GM23338 (cell line): ENCODE measurements around the gene MSL1. TPM values are rescaled to one million over a fixed set of nuclear protein-coding genes. Genes with fewer than 3 reads are reported as not detected.
A peak's percentile ranks its signal among the peaks of the same experiment; 100 is the strongest.

Source experiments
- ATAC-seq: fragments of 200-7000 bp; cut with Tn5 transposase; 3 replicates; pipeline ENCODE4 v1.9.1; 2020
- DNase-seq: peaks from one replicate; pipeline ENCODE4 v3.0.0-alpha.2; 2015; ENCODE audit warnings: low spot score
- H2AFZ ChIP-seq: fragments of 200-600 bp; sonication (generic); 2 replicates; pipeline ENCODE4 v1.8.0; 2016; ENCODE audit warnings: antibody characterized with exemption, mild to moderate bottlenecking, moderate library complexity
- H3F3A ChIP-seq: fragments of 200-600 bp; sonication (generic); replicated peaks from 2 replicates; pipeline ENCODE4 v1.8.0; 2017; ENCODE audit warnings: antibody characterized with exemption, mixed run types, low read depth
- H3K27ac ChIP-seq: fragments of 200-600 bp; sonication (generic); 2 replicates; pipeline ENCODE4 v1.6.1; 2016; ENCODE audit warnings: low read depth
- H3K27me3 ChIP-seq: fragments of 200-600 bp; sonication (generic); 2 replicates; pipeline ENCODE4 v1.8.0; 2016; ENCODE audit warnings: mild to moderate bottlenecking, mixed run types, moderate library complexity; ENCODE audit not compliant: insufficient read depth
- H3K36me3 ChIP-seq: fragments of 200-600 bp; sonication (generic); 2 replicates; pipeline ENCODE4 v1.8.0; 2016; ENCODE audit warnings: mild to moderate bottlenecking; ENCODE audit not compliant: insufficient read depth
- H3K4me1 ChIP-seq: fragments of 200-600 bp; sonication (generic); 2 replicates; pipeline ENCODE4 v1.8.0; 2016; ENCODE audit warnings: mild to moderate bottlenecking, moderate library complexity; ENCODE audit not compliant: insufficient read depth
- H3K4me2 ChIP-seq: fragments of 200-600 bp; sonication (generic); 2 replicates; pipeline ENCODE4 v1.7.1; 2017; ENCODE audit warnings: mixed run types
- H3K4me3 ChIP-seq: fragments of 200-600 bp; sonication (generic); 2 replicates; pipeline ENCODE4 v1.6.1; 2016; ENCODE audit warnings: mixed run types
- H3K79me2 ChIP-seq: fragments of 200-600 bp; sonication (generic); replicated peaks from 2 replicates; pipeline ENCODE4 v1.8.0; 2017; ENCODE audit warnings: mild to moderate bottlenecking; ENCODE audit not compliant: insufficient read depth
- H3K9me2 ChIP-seq: fragments of 200-600 bp; sonication (generic); 2 replicates; pipeline ENCODE4 v1.8.0; 2017; ENCODE audit not compliant: insufficient read depth
- H4K20me1 ChIP-seq: fragments of 200-600 bp; sonication (generic); replicated peaks from 2 replicates; pipeline ENCODE4 v1.8.0; 2017; ENCODE audit warnings: mild to moderate bottlenecking; ENCODE audit not compliant: insufficient read depth
- H3K27ac Mint-ChIP-seq: 2 replicates; pipeline ENCODE4 v1.8.0; 2020; ENCODE audit warnings: inconsistent platforms, mild to moderate bottlenecking, moderate library complexity, mixed read lengths
- H3K27me3 Mint-ChIP-seq: 3 replicates; pipeline ENCODE4 v1.8.0; 2022; ENCODE audit warnings: low read depth, mild to moderate bottlenecking, moderate library complexity, mixed read lengths, inconsistent platforms; ENCODE audit not compliant: insufficient read depth, poor library complexity
- H3K36me3 Mint-ChIP-seq: 3 replicates; pipeline ENCODE4 v1.8.0; 2021; ENCODE audit warnings: low read depth, mild to moderate bottlenecking, inconsistent platforms, moderate library complexity, mixed read lengths
- H3K4me1 Mint-ChIP-seq: 3 replicates; pipeline ENCODE4 v1.8.0; 2020; ENCODE audit warnings: mild to moderate bottlenecking, inconsistent platforms, mixed read lengths
- H3K4me3 Mint-ChIP-seq: 3 replicates; pipeline ENCODE4 v1.8.0; 2021; ENCODE audit warnings: moderate library complexity, mild to moderate bottlenecking, inconsistent platforms, mixed read lengths
- H3K9me3 Mint-ChIP-seq: 3 replicates; pipeline ENCODE4 v1.8.0; 2020; ENCODE audit warnings: moderate library complexity, mild to moderate bottlenecking, inconsistent platforms, mixed read lengths
- CREB1 ChIP-seq: fragments of 250-450 bp; sonication (Bioruptor Pico); IDR thresholded peaks from 2 replicates; pipeline ENCODE4 v1.5.0; 2020; ENCODE audit warnings: low read depth, mild to moderate bottlenecking, moderate library complexity
- CTCF ChIP-seq, 2 experiments: fragments of 200-600 bp in 1 of 2; sonication (generic) in 1 of 2; conservative IDR thresholded peaks; 2 replicates each; pipeline versions ENCODE4 v1.5.1 to v1.6.1; 2016 to 2017; ENCODE audit warnings: antibody characterized with exemption in 2 of 2, low read depth in 2 of 2, mild to moderate bottlenecking in 2 of 2, moderate library complexity in 1 of 2
- ETS1 ChIP-seq: IDR thresholded peaks from 2 replicates; pipeline ENCODE4 v1.6.1; 2016; ENCODE audit warnings: antibody characterized with exemption
- EZH2 ChIP-seq: fragments of 200-600 bp; sonication (generic); IDR thresholded peaks from one replicate; pipeline ENCODE4 v1.8.0; 2017; ENCODE audit warnings: antibody characterized with exemption, mild to moderate bottlenecking, low read depth; ENCODE audit not compliant: unreplicated experiment
- EZH2phosphoT487 ChIP-seq: fragments of 200-600 bp; sonication (generic); IDR thresholded peaks from one replicate; pipeline ENCODE4 v1.8.1; 2018; ENCODE audit warnings: antibody characterized with exemption; ENCODE audit not compliant: unreplicated experiment
- JUNB ChIP-seq: IDR thresholded peaks from one replicate; pipeline ENCODE4 v1.6.1; 2016; ENCODE audit warnings: antibody characterized with exemption; ENCODE audit not compliant: unreplicated experiment
- NANOG ChIP-seq: IDR thresholded peaks from 2 replicates; pipeline ENCODE4 v1.6.1; 2016; ENCODE audit warnings: antibody characterized with exemption, borderline replicate concordance
- POLR2AphosphoS5 ChIP-seq: IDR thresholded peaks from 2 replicates; pipeline ENCODE4 v1.6.1; 2016; ENCODE audit warnings: antibody characterized with exemption, low read depth
- REST ChIP-seq: IDR thresholded peaks from one replicate; pipeline ENCODE4 v1.6.1; 2018; ENCODE audit warnings: antibody characterized with exemption; ENCODE audit not compliant: unreplicated experiment
- STAT1 ChIP-seq: IDR thresholded peaks from one replicate; pipeline ENCODE4 v1.6.1; 2016; ENCODE audit warnings: antibody characterized with exemption; ENCODE audit not compliant: unreplicated experiment
- ZNF114 ChIP-seq: fragments of 250-450 bp; sonication (Bioruptor Pico); IDR thresholded peaks from 2 replicates; pipeline ENCODE4 v1.5.0; 2020; ENCODE audit warnings: mild to moderate bottlenecking, moderate library complexity
- ZNF331 ChIP-seq: fragments of 250-450 bp; sonication (Bioruptor Pico); IDR thresholded peaks from 2 replicates; pipeline ENCODE4 v1.5.0; 2020; ENCODE audit warnings: low read depth, mild to moderate bottlenecking, moderate library complexity
- ZNF462 ChIP-seq: fragments of 250-450 bp; sonication (Bioruptor Pico); IDR thresholded peaks from 2 replicates; pipeline ENCODE4 v1.5.0; 2020; ENCODE audit warnings: mild to moderate bottlenecking, moderate library complexity
- polyA plus RNA-seq: library from polyadenylated mRNA; unstranded; fragments of >200 nt; fragmentation: Nextera tagmentation; extraction: Ambion mirVana; gene quantifications from 2 replicates; pipeline ENCODE4 v1.2.1, GENCODE V29; 2016
- total RNA-seq: library from RNA; depleted of rRNA; stranded (reverse); fragments of >200 nt; shearing (Covaris generic); gene quantifications from 2 replicates; pipeline ENCODE4 v1.2.3, GENCODE V29; 2014

MSL1 gene
- total and polyA plus RNA-seq, 2 experiments from 2014 or later = 16.2 to 56.5 TPM

GRCh38 chr17:40104594-40105486, 16.9 kb upstream of the MSL1 start:
- Histone ChIP-seq H3K9me2 (peaks cover 7% of the 10 kb centered on the region; the same call in 1 of the 2 replicates), H3K27ac (no peak overlapping the region), H3K4me1 (peaks cover 68% of the 10 kb centered on the region), H3K36me3 (no peaks in the 10 kb centered on the region), H3F3A (peaks cover 10% of the 10 kb centered on the region; the same call in 1 of the 2 replicates), H3K4me3 (0 out of 2 replicates have a peak overlapping the region, but pooled peaks have one; percentile 17), H3K4me2 (peak overlapping the region; percentile 31; the same call in 1 of the 2 replicates), H3K79me2 (no peaks in the 10 kb centered on the region), H4K20me1 (no peaks in the 10 kb centered on the region), H2AFZ (no peak overlapping the region), H3K27me3 (peaks cover 41% of the 10 kb centered on the region)
- TF ChIP-seq POLR2AphosphoS5 (no peak), ETS1 (no peak), EZH2 (no peak), JUNB (no peak), ZNF114 (CRISPR knock-in tag) (no peak), NANOG (no peak), CREB1 (CRISPR knock-in tag) (no peak), ZNF462 (CRISPR knock-in tag) (no peak), STAT1 (no peak), EZH2phosphoT487 (no peak), ZNF331 (CRISPR knock-in tag) (no peak), CTCF (conservative IDR thresholded peaks at IDR 0.05; ENCODE audit: low read depth in 2 of 2) (no peak), REST (no peak)
- ATAC-seq = no peak
- Mint-ChIP-seq H3K27ac (no peak overlapping the region), H3K36me3 (no peaks in the 10 kb centered on the region; the same call in 2 of the 3 replicates), H3K9me3 (peaks cover 3% of the 10 kb centered on the region; the same call in 2 of the 3 replicates), H3K4me3 (peak overlapping the region; percentile 11; the same call in 1 of the 3 replicates), H3K27me3 (peaks cover 66% of the 10 kb centered on the region), H3K4me1 (peaks cover 79% of the 10 kb centered on the region)
- DNase-seq = peak; percentile 32
